ENCODE data around the gene USP7. TPM values are rescaled to one million over a fixed set of nuclear protein-coding genes. Genes with fewer than 3 reads are reported as not detected.
A peak's percentile ranks its signal among the peaks of the same experiment; 100 is the strongest.
"Not testable (repeated sequence)": the region's sequence is repeated elsewhere in the genome, so short reads cannot be mapped to it uniquely, and the experiment has no call there.

Gene USP7
- total and polyA plus RNA-seq, 4 donors: 19.7 to 174 (median 56.0) TPM

- H3K4me3 ChIP-seq: no peak overlapping the region
- no peaks in the 10 kb centered on the region for H3K36me3 ChIP-seq (ENCODE audit: control insufficient read depth in 4 of 4, insufficient read depth in 4 of 4, low read length in 4 of 4)
- H3K9me3 ChIP-seq (ENCODE audit: control insufficient read depth in 4 of 4, insufficient read depth in 3 of 4, low read length in 3 of 4): no peaks in the 10 kb centered on the region
- ATAC-seq (ENCODE audit: insufficient read depth, low FRiP score) (no peak), DNase-seq (no peak)
- TF ChIP-seq CTCF (IDR thresholded peaks at IDR 0.05; ENCODE audit: control extremely low read depth, extremely low read depth): no peak
- 89 to 90% methylated on average over 22 of the region's 22 CpGs for WGBS, 2 donors
- no peaks in the 10 kb centered on the region for H3K27me3 ChIP-seq (ENCODE audit: control insufficient read depth in 3 of 3, insufficient read depth in 3 of 3, low read length in 2 of 3)
- H3K9ac ChIP-seq (ENCODE audit: insufficient read depth in 1 of 2, low read length in 2 of 2): no peak overlapping the region
- no peak overlapping the region for H3K27ac ChIP-seq (ENCODE audit: low read depth in 1 of 2, low read length in 1 of 2)
- peaks cover 0 to 6% (median 3%) of the 10 kb centered on the region in 5 donors for H3K4me1 ChIP-seq (ENCODE audit: control insufficient read depth in 5 of 5, insufficient read depth in 5 of 5, low read length in 5 of 5)
These were observed 90.5 kb downstream of the USP7 start for GRCh38 chr16:8872967-8873865.

GRCh38 chr16:8872071-8872470 lies 91.6 kb downstream of the USP7 start:
- DNase-seq (no peak), ATAC-seq (ENCODE audit: insufficient read depth, low FRiP score) (no peak)
- no peak for TF ChIP-seq CTCF (IDR thresholded peaks at IDR 0.05; ENCODE audit: control extremely low read depth, extremely low read depth)
- no peaks in the 10 kb centered on the region for H3K36me3 ChIP-seq (ENCODE audit: control insufficient read depth in 4 of 4, insufficient read depth in 4 of 4, low read length in 4 of 4)
- WGBS, 2 donors: 94 to 95% methylated on average over 5 of the region's 5 CpGs
- no peaks in the 10 kb centered on the region for H3K9me3 ChIP-seq (ENCODE audit: control insufficient read depth in 4 of 4, insufficient read depth in 3 of 4, low read length in 3 of 4)
- H3K27me3 ChIP-seq (ENCODE audit: control insufficient read depth in 3 of 3, insufficient read depth in 3 of 3, low read length in 2 of 3): no peaks in the 10 kb centered on the region
- H3K4me3 ChIP-seq: no peak overlapping the region
- no peak overlapping the region for H3K9ac ChIP-seq (ENCODE audit: insufficient read depth in 1 of 2, low read length in 2 of 2)
- no peak overlapping the region for H3K27ac ChIP-seq (ENCODE audit: low read depth in 1 of 2, low read length in 1 of 2)
- H3K4me1 ChIP-seq (ENCODE audit: control insufficient read depth in 5 of 5, insufficient read depth in 5 of 5, low read length in 5 of 5): peaks cover 0 to 14% (median 1%) of the 10 kb centered on the region in 5 donors

GRCh38 chr16:8869988-8870241 lies 93.8 kb downstream of the USP7 start:
- 96 to 97% methylated on average over 10 of the region's 10 CpGs for WGBS, 2 donors
- not testable (repeated sequence) for ATAC-seq (ENCODE audit: insufficient read depth, low FRiP score); H3K9me3 ChIP-seq (ENCODE audit: control insufficient read depth in 4 of 4, insufficient read depth in 3 of 4, low read length in 3 of 4); DNase-seq; H3K4me3 ChIP-seq; H3K27ac ChIP-seq (ENCODE audit: low read depth in 1 of 2, low read length in 1 of 2); H3K36me3 ChIP-seq (ENCODE audit: control insufficient read depth in 4 of 4, insufficient read depth in 4 of 4, low read length in 4 of 4); H3K27me3 ChIP-seq (ENCODE audit: control insufficient read depth in 3 of 3, insufficient read depth in 3 of 3, low read length in 2 of 3); H3K9ac ChIP-seq (ENCODE audit: insufficient read depth in 1 of 2, low read length in 2 of 2)
- peaks cover 0 to 27% (median 6%) of the 10 kb centered on the region in 5 donors for H3K4me1 ChIP-seq (ENCODE audit: control insufficient read depth in 5 of 5, insufficient read depth in 5 of 5, low read length in 5 of 5)

GRCh38 chr16:8869212-8869987 lies 94.3 kb downstream of the USP7 start:
- Histone ChIP-seq H3K27ac (ENCODE audit: low read depth in 1 of 2, low read length in 1 of 2) (peak overlapping the region in 1 of 2 donors; percentile 66), H3K9ac (ENCODE audit: insufficient read depth in 1 of 2, low read length in 2 of 2) (peak overlapping the region in 1 of 2 donors; percentile 65), H3K27me3 (ENCODE audit: control insufficient read depth in 3 of 3, insufficient read depth in 3 of 3, low read length in 2 of 3) (no peaks in the 10 kb centered on the region), H3K4me1 (ENCODE audit: control insufficient read depth in 5 of 5, insufficient read depth in 5 of 5, low read length in 5 of 5) (peaks cover 0 to 28% (median 11%) of the 10 kb centered on the region in 5 donors), H3K4me3 (no peak overlapping the region), H3K9me3 (ENCODE audit: control insufficient read depth in 4 of 4, insufficient read depth in 3 of 4, low read length in 3 of 4) (no peaks in the 10 kb centered on the region), H3K36me3 (ENCODE audit: control insufficient read depth in 4 of 4, insufficient read depth in 4 of 4, low read length in 4 of 4) (no peaks in the 10 kb centered on the region)
- no peak for TF ChIP-seq CTCF (IDR thresholded peaks at IDR 0.05; ENCODE audit: control extremely low read depth, extremely low read depth)
- 23 to 28% methylated on average over 36 to 37 of the region's 37 CpGs for WGBS, 2 donors
- ATAC-seq (ENCODE audit: insufficient read depth, low FRiP score): no peak
- DNase-seq: peak in 1 of 3 donors; percentile 31

All from lung (tissue), 12 donors.